ENCODE measurements around the gene DNAAF9.

The DNAAF9 gene

DNA sequence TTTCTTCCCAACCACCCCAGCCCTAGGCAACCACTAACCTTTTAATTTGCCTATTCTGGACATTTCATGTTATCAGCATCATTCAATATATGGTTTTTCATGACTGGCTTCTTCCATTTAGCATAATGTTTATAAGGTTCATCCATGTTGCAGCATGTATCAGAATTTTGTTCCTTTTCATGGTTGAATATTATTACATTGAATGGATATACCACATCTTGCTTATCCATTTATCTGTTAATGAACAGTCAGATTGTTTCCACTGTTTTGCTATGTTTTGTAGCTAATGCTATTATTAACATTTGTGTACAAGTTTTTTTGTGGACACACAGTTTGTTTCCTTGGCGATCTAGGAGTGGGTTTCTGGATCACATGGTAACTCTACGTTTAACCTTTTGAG lies 3.0 kb upstream of the DNAAF9 start:
- DNase-seq (ENCODE audit: low spot score) = no peak

DNA sequence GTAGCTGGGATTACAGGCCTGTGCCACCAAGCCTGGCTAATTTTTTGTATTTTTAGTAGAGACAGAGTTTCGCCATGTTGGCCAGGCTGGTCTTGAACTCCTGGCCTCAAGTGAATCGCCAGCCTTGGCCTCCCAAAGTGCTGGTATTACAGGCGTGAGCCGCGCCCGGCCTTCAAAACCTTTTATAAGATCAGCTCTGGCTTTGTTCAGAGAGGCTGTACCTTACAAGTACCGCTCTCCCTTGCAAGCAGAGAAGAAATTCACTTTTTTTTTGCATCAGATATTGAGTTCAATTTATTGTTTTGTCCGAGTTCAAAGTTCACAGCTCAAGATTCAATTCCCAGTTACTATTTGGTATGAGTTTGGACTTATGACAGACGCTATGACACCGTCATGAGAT lies 1.9 kb upstream of the DNAAF9 start:
- DNase-seq (ENCODE audit: low spot score) = no peak

DNA sequence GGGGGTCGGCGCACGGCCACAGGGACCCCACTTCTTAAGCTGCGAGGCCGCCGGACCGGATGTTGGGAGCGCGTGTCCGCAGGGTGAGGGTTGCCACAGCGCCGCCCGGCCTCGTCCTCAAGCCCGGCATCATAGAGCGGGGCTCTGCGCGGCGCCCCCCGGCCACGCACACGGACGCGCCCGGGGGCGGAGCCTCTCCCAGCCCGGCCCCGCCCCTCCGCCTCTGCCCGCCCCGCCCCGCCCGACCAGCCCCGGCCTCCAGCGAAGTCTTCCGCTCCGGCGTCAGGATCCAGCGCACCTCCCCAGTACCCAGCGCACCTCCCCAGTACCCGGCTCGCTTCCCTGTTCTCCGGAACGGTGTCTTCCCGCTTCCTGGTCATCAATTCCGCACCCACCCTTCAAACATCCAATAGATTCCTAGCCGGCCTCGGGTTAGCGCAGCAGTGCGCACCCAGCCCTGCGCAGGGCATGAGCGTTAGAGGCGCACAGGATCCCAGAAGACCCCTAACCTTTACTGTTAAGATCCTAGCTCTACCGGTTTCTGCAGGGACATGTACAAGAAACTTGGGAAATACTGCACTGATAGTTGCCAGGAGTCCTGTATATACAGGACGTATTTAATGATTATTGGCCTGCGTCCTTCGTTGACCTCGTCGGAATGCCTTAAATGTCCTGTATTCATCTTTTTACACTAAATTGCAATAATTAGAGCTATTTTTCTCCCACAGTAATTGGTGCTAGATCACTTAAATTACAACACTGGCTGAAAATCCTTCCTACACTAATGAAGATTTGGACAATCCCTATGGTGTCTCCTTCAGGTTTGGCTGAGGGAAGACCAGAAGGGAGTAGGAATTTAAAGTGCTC lies 535 bp upstream of the DNAAF9 start:
- peak; percentile 23 for DNase-seq (ENCODE audit: low spot score)

GRCh38 chr20:3406481-3407039 lies 909 bp downstream of the DNAAF9 start:
- no peak for DNase-seq (ENCODE audit: low spot score)

- DNase-seq (ENCODE audit: low spot score) = no peak
Observed at GRCh38 chr20:3405696-3406358, 1.6 kb downstream of the DNAAF9 start.

DNA sequence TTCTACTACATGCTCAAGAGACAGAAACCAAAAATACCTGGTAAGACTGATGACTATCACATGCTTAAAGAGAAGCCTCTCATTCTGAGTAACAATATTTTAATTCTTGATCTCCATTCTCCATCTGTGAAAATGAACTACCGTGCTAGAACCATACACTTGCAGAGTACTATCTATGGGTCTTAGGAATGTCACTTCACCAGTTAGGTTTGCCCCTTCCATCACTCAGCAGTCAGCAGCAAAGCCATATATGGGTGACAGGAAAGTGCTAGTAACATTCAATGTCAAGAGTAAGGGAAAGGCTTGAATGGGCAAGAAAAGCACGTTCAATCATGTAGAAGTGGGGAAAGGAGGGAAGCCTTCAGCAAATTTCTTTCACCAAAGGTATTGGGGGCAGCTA lies 2.3 kb downstream of the DNAAF9 start:
- no peak for DNase-seq (ENCODE audit: low spot score)

- no peak for DNase-seq (ENCODE audit: low spot score)
Observed at GRCh38 chr20:3404402-3404801, 3.1 kb downstream of the DNAAF9 start.

GRCh38 chr20:3403741-3404140 lies 3.7 kb downstream of the DNAAF9 start:
- DNase-seq (ENCODE audit: low spot score) = no peak

DNA sequence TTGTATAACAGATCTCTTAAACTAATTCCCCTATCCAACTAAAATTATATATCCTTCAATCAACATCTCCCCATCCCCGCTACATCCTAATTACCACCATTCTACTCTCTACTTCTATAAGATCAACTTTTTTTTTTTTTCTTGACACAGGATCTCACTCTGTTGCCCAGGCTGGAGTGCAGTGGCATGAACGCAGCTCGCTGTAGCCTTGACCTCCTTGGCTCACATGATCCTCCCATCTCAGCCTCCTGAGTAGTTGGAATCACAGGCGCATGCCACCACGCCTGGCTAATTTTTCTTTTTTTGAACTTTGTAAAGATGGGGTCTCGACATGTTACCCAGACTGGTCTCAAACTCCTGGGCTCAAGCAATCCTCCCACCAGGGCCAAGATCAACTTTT lies 5.0 kb downstream of the DNAAF9 start:
- no peak for DNase-seq (ENCODE audit: low spot score)

DNA sequence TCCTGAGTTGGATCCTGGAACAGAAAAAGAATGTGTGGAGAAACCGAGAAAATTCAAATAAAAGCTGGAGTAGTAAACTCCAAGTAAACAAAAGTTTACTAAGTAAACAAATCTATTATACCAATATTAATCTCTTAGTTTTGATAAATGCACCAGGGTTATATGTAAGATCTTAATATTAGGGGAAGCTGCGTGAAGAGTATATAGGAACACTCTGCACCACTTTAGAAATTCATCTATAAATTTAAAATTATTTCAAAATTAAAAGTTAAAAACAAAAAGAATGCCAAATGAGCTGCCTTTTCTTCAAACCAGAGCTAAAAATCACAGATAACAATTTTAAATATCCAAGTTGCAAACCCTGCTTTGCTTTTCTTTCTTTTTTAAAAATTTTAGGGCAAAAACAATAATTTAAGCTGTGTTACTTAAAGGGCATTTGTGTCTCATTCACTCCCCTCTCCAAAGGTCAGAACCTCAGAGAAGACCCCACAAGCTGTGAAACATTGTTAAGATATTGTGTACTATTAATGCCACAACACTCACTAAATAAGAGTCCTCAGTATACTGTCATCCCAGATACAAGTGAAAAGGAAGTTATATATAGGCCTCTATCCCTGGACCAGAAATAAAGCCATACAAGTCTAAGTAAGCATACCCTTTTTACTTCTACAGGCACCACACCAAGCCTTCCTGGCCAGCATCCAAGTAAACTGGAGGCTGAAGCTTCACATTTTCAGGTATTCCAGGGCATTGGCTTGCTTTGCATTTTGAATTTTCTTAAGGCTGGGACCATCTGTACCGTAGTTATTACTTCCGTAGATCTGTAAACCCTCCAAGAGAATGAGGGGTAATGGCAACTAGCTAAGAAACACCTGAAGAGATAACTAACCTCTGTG lies 7.0 kb downstream of the DNAAF9 start:
- no peak for DNase-seq (ENCODE audit: low spot score)

GRCh38 chr20:3398681-3399252 lies 8.7 kb downstream of the DNAAF9 start:
- DNase-seq (ENCODE audit: low spot score) = no peak

DNA sequence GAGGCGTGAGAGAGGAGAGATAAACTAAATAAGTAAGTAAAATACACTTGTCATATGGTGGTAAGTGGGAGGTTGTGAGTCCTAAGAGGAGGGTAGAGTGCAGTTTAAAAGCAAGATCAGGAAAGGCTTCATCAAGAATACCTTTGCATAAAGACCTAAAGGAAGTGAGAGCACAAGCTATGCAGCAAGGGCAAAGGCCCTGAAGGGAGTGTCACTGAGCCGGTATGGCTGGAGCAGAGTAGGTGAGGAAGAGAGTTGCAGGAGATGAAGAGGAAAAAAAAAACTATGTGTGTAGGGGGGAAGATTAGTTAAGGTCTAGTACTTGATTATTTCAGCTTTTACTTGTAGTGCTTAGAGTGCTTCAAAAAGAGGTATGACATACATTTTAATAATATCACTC lies 11.0 kb downstream of the DNAAF9 start:
- no peak for DNase-seq (ENCODE audit: low spot score)

DNA sequence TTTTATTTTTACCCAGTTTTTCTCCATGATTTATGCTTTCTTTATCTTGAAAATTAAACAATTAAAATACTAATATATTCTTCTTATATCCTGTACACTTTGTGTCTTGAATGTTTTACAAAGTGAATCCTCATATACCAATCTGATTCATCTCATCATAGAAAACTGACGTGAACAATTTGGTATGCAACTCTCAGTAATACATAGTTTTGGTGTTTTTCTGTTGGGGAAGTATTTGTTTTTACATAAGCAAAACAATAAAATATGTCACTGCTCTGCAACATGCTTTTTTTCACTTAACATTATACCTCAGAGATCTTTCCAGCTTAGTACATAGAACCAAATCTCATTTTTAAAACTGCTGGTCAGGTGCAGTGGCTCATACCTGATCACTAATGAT lies 14.7 kb downstream of the DNAAF9 start:
- no peak for DNase-seq (ENCODE audit: low spot score)

DNA sequence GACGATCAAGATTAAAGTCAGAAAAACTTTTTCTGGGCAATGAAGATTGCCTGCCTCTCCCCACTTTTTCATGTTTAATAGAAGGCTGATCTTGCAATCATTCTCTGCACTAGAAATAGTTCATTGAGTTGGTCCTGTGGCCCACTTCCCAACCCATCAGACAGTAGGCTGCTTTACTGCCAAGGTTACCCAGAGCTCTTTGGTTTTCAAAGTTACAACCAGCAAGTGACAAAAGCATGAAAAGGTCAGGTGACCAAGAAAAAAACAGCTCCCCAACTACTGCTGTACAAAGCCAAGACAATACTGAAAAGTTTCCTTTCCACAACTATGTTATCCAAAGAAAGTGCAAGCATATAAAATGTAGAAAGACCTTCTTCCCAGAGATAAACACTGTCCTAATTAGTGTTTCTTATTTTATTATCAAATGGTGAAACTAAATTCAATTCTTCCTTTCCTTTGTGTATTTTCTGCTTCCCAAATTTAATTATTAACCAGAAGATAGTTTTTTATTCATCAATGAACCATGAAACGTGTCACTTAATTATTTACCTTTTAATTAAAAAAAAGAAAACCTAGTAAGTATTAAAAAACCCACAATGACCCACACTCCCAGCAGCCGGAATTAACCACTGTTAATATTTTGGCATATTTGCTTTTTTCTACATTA lies 16.6 kb downstream of the DNAAF9 start:
- no peak for DNase-seq (ENCODE audit: low spot score)

DNA sequence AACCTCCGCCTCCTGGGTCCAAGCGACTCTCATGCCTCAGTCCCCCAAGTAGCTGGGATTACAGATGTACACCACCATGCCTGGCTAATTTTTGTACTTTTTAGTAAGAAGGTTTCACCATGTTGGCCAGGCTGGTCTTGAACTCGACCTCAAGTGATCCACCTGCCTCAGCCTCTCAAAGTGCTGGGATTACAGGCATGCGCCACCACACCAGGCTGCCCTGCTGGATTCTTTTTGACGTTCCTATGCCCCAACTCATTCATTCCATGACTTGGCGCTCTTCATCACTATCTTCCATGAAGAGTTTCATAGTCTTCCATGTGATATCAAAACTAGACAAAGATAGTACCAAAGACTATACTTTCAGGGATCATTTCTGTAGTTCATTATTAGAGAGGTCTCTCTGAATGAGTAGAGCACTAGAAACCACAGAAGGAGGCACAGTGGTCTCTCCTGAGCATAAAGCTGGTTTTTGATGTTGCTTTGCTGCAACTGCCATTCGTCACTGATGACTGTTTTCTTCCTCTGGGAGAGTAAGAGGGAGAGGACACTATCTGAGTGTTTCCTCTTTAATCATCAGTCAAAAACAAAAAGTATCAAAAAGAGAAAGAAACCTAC lies 23.5 kb downstream of the DNAAF9 start:
- DNase-seq (ENCODE audit: low spot score) = no peak

GRCh38 chr20:3382836-3383235 lies 24.6 kb downstream of the DNAAF9 start:
- DNase-seq (ENCODE audit: low spot score) = no peak

- no peak for DNase-seq (ENCODE audit: low spot score)
Observed at GRCh38 chr20:3380228-3381070, 27.0 kb downstream of the DNAAF9 start.

DNA sequence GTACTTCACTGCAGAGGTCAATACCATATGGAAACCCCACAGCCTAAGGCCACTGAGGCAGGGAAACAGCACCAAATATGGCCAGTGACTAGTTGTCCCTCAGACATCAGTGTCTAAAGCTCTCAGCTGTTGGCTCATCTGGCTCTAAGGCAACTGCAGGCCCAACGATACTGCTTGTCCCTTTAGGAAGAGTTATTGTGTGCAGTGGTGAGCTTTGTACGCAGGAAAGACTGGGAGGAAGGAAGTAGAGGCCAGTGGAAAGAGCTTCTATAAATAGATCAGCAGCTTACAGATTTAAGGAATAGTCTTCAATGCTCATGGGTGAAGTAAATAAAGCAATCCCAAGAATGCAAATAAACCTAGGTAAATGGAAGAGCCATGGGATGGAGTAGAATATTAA lies 29.3 kb downstream of the DNAAF9 start:
- DNase-seq (ENCODE audit: low spot score) = no peak

GRCh38 chr20:3377644-3378043 lies 29.8 kb downstream of the DNAAF9 start:
- no peak for DNase-seq (ENCODE audit: low spot score)

- DNase-seq (ENCODE audit: low spot score) = no peak
Observed at GRCh38 chr20:3374296-3374695, 33.2 kb downstream of the DNAAF9 start.
